Measurements from ENCODE around the gene XCL1. TPM values are rescaled to one million over a fixed set of nuclear protein-coding genes. Genes with fewer than 3 reads are reported as not detected.

Gene XCL1
- total RNA-seq, 1 donor from 2014 or later = 1.2 TPM

GRCh38 chr1:168553680-168554553 is 22.5 kb upstream of the XCL1 start:
- Histone ChIP-seq H3K9me3 (no peaks in the 10 kb centered on the region), H3K36me3 (no peaks in the 10 kb centered on the region), H3K4me1 (no peaks in the 10 kb centered on the region), H3K4me3 (no peak overlapping the region), H3K27me3 (ENCODE audit: low read depth) (no peaks in the 10 kb centered on the region), H3K27ac (no peak overlapping the region)
- TF ChIP-seq CTCF (IDR thresholded peaks at IDR 0.05) = no peak
- no peak for ATAC-seq
- intact Hi-C loops (cut with DNase I) = no loop called here
- no peak for DNase-seq

GRCh38 chr1:168554603-168555483 is 21.6 kb upstream of the XCL1 start:
- H3K4me3 ChIP-seq = no peak overlapping the region
- DNase-seq = no peak
- no peaks in the 10 kb centered on the region for H3K36me3 ChIP-seq
- H3K9me3 ChIP-seq = no peaks in the 10 kb centered on the region
- no peak for ATAC-seq
- H3K27me3 ChIP-seq (ENCODE audit: low read depth) = no peaks in the 10 kb centered on the region
- no peak for TF ChIP-seq CTCF (IDR thresholded peaks at IDR 0.05)
- H3K4me1 ChIP-seq = no peaks in the 10 kb centered on the region
- intact Hi-C loops (cut with DNase I) = no loop called here
- no peak overlapping the region for H3K27ac ChIP-seq

- H3K27ac ChIP-seq = no peak overlapping the region
- DNase-seq (no peak), ATAC-seq (no peak)
- H3K9me3 ChIP-seq = no peaks in the 10 kb centered on the region
- no peak overlapping the region for H3K4me3 ChIP-seq
- H3K27me3 ChIP-seq (ENCODE audit: low read depth) = no peaks in the 10 kb centered on the region
- intact Hi-C loops (cut with DNase I) = no loop called here
- TF ChIP-seq CTCF (IDR thresholded peaks at IDR 0.05) = no peak
- no peaks in the 10 kb centered on the region for H3K4me1 ChIP-seq
- no peaks in the 10 kb centered on the region for H3K36me3 ChIP-seq
Measured at GRCh38 chr1:168555508-168556046, 20.8 kb upstream of the XCL1 start.

GRCh38 chr1:168556647-168557046 is 19.8 kb upstream of the XCL1 start:
- no peak for TF ChIP-seq CTCF (IDR thresholded peaks at IDR 0.05)
- Histone ChIP-seq H3K36me3 (no peaks in the 10 kb centered on the region), H3K27me3 (ENCODE audit: low read depth) (no peaks in the 10 kb centered on the region), H3K4me3 (no peak overlapping the region), H3K9me3 (no peaks in the 10 kb centered on the region), H3K4me1 (no peaks in the 10 kb centered on the region), H3K27ac (no peak overlapping the region)
- no peak for ATAC-seq
- intact Hi-C loops (cut with DNase I) = no loop called here
- no peak for DNase-seq

GRCh38 chr1:168560370-168560769 is 16.0 kb upstream of the XCL1 start:
- Histone ChIP-seq H3K4me1 (no peaks in the 10 kb centered on the region), H3K27me3 (ENCODE audit: low read depth) (no peaks in the 10 kb centered on the region), H3K36me3 (no peaks in the 10 kb centered on the region), H3K9me3 (no peaks in the 10 kb centered on the region), H3K4me3 (no peak overlapping the region), H3K27ac (no peak overlapping the region)
- intact Hi-C loops (cut with DNase I) = no loop called here
- DNase-seq = no peak
- TF ChIP-seq CTCF (IDR thresholded peaks at IDR 0.05) = no peak
- no peak for ATAC-seq
